ENCODE data around the gene TUNAR.
"Not testable (repeated sequence)": the region's sequence is repeated elsewhere in the genome, so short reads cannot be mapped to it uniquely, and the experiment has no call there.

Gene TUNAR

GRCh38 chr14:95918466-95918865 is 41.8 kb downstream of the TUNAR start:
- DNase-seq (ENCODE audit: low read depth in 2 of 2), result no peak

- DNase-seq (ENCODE audit: low read depth in 2 of 2), result no peak
These were observed 44.3 kb downstream of the TUNAR start for GRCh38 chr14:95920769-95921438.

- DNase-seq (ENCODE audit: low read depth in 2 of 2), result no peak
These were observed 45.4 kb downstream of the TUNAR start for GRCh38 chr14:95922080-95922479.

GRCh38 chr14:95928751-95929150 is 52.1 kb downstream of the TUNAR start:
- DNase-seq (ENCODE audit: low read depth in 2 of 2), result no peak

GRCh38 chr14:95931384-95931783 is 54.8 kb downstream of the TUNAR start:
- DNase-seq (ENCODE audit: low read depth in 2 of 2), result no peak

GRCh38 chr14:95935228-95935822 is 58.7 kb downstream of the TUNAR start:
- no peak for DNase-seq (ENCODE audit: low read depth in 2 of 2)

- no peak for DNase-seq (ENCODE audit: low read depth in 2 of 2)
These were observed 59.4 kb downstream of the TUNAR start for GRCh38 chr14:95936041-95936440.

GRCh38 chr14:95939335-95939734 is 62.7 kb downstream of the TUNAR start:
- DNase-seq (ENCODE audit: low read depth in 2 of 2), result no peak

- no peak for DNase-seq (ENCODE audit: low read depth in 2 of 2)
These were observed 65.3 kb downstream of the TUNAR start for GRCh38 chr14:95941897-95942296.

GRCh38 chr14:95943699-95944098 is 67.1 kb downstream of the TUNAR start:
- no peak for DNase-seq (ENCODE audit: low read depth in 2 of 2)

- no peak for DNase-seq (ENCODE audit: low read depth in 2 of 2)
These were observed 67.8 kb downstream of the TUNAR start for GRCh38 chr14:95944462-95944861.

- DNase-seq (ENCODE audit: low read depth in 2 of 2), result no peak
These were observed 70.2 kb downstream of the TUNAR start for GRCh38 chr14:95946867-95947266.

GRCh38 chr14:95948558-95948981 is 71.9 kb downstream of the TUNAR start:
- no peak for DNase-seq (ENCODE audit: low read depth in 2 of 2)

- no peak for DNase-seq (ENCODE audit: low read depth in 2 of 2)
These were observed 74.7 kb downstream of the TUNAR start for GRCh38 chr14:95951359-95951758.

GRCh38 chr14:95953111-95953724 is 76.6 kb downstream of the TUNAR start:
- DNase-seq (ENCODE audit: low read depth in 2 of 2), result no peak

GRCh38 chr14:95956601-95957460 is 80.2 kb downstream of the TUNAR start:
- DNase-seq (ENCODE audit: low read depth in 2 of 2), result no peak

- DNase-seq (ENCODE audit: low read depth in 2 of 2), result no peak
These were observed 81.5 kb downstream of the TUNAR start for GRCh38 chr14:95958105-95958504.

- DNase-seq (ENCODE audit: low read depth in 2 of 2), result no peak
These were observed 82.7 kb downstream of the TUNAR start for GRCh38 chr14:95959317-95959716.

GRCh38 chr14:95961481-95961880 is 84.8 kb downstream of the TUNAR start:
- no peak for DNase-seq (ENCODE audit: low read depth in 2 of 2)

- DNase-seq (ENCODE audit: low read depth in 2 of 2), result no peak
These were observed 88.3 kb downstream of the TUNAR start for GRCh38 chr14:95964901-95965300.

GRCh38 chr14:95968048-95968447 is 91.4 kb downstream of the TUNAR start:
- not testable (repeated sequence) for DNase-seq (ENCODE audit: low read depth in 2 of 2)
